Measurements from ENCODE around the gene KRT1.

DNA sequence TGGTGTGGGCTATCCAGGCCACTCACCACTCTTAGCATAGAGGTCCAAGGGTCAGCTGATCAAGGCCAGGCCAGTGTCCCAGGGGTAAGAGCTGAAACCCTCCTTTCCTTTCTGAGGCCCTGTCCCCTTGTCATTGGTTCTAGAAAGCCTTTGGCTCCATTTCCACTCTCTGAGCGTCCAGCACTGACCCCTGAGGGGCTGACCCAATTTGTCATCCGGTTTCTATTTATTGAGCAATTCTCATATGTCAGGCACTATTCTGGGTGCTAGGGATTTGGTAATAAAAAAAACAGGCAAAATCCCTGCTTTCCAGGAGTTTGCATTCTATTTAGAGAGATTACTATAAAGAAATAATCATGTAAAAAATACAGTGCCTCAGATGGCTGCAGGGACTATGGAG, 19.8 kb upstream of the KRT1 start:
- TF ChIP-seq, protein P1, sequence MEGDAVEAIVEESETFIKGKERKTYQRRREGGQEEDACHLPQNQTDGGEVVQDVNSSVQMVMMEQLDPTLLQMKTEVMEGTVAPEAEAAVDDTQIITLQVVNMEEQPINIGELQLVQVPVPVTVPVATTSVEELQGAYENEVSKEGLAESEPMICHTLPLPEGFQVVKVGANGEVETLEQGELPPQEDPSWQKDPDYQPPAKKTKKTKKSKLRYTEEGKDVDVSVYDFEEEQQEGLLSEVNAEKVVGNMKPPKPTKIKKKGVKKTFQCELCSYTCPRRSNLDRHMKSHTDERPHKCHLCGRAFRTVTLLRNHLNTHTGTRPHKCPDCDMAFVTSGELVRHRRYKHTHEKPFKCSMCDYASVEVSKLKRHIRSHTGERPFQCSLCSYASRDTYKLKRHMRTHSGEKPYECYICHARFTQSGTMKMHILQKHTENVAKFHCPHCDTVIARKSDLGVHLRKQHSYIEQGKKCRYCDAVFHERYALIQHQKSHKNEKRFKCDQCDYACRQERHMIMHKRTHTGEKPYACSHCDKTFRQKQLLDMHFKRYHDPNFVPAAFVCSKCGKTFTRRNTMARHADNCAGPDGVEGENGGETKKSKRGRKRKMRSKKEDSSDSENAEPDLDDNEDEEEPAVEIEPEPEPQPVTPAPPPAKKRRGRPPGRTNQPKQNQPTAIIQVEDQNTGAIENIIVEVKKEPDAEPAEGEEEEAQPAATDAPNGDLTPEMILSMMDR (IDR thresholded peaks at IDR 0.05; ENCODE audit: insufficient read depth, low read length) = no peak
- TF ChIP-seq POLR2AphosphoS5 (IDR thresholded peaks at IDR 0.05; ENCODE audit: low read depth) = no peak

Measured in HL-60 (cell line).